HL-60/S4 treated with phorbol 12-myristate 13-acetate at 8.2 ng/mL for 4 days and 3 days (cell line): ENCODE results near the gene ATG4C.
"Not testable (repeated sequence)": the region's sequence is repeated elsewhere in the genome, so short reads cannot be mapped to it uniquely, and the experiment has no call there.

Source experiments
- in situ Hi-C: fragments of 300-500 bp; cut with MboI; formaldehyde crosslinking; loops from 2 replicates; pipeline ENCODE4 v1.15.0; 2022; ENCODE audit warnings: low sequenced_read_pairs

Gene ATG4C, protein sequence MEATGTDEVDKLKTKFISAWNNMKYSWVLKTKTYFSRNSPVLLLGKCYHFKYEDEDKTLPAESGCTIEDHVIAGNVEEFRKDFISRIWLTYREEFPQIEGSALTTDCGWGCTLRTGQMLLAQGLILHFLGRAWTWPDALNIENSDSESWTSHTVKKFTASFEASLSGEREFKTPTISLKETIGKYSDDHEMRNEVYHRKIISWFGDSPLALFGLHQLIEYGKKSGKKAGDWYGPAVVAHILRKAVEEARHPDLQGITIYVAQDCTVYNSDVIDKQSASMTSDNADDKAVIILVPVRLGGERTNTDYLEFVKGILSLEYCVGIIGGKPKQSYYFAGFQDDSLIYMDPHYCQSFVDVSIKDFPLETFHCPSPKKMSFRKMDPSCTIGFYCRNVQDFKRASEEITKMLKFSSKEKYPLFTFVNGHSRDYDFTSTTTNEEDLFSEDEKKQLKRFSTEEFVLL

DNA sequence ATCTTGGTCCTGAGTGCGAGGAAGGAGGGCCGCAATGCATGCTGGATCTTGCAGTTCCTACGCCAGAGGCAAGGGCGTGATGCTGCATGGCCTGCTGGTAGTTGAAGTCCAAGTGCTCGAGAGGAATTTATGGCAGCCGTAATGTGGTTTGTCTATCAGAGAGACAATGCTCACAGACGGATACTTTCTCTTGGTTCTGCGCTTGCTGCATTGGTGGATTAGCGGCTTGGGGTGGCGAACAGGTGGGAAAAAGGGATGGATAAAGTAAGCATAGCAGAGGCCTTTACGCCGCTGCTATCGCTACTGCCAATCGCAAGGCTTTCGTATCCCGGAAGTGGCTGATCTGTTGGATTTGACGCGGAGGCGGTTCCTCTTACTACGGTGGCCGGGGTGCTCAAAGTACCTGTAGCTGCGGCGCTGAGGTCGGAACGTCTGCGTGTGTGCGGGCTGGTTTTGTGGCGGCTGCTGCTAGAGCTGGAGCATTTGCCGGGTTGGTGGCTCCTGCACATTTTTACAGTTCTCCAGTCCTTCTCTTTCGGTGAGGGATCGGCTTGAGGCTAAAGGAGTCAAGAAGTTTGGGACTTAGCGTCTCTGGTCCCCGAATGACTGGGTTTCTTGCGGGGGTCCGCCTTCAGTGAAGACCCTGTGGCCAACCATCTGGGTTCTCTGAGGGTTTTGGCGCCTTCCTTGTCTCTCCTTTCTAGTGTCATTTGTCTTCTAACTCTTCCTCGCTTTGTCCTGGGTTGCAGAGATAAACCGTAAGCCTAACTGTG, at the start of gene ATG4C:
Gene ATG4C, plus strand, starts transcription at position 397 of the 773 bp plus-strand sequence. CDS start 19,655 bp downstream, outside the sequence.
- in situ Hi-C loops, result no loop called here

DNA sequence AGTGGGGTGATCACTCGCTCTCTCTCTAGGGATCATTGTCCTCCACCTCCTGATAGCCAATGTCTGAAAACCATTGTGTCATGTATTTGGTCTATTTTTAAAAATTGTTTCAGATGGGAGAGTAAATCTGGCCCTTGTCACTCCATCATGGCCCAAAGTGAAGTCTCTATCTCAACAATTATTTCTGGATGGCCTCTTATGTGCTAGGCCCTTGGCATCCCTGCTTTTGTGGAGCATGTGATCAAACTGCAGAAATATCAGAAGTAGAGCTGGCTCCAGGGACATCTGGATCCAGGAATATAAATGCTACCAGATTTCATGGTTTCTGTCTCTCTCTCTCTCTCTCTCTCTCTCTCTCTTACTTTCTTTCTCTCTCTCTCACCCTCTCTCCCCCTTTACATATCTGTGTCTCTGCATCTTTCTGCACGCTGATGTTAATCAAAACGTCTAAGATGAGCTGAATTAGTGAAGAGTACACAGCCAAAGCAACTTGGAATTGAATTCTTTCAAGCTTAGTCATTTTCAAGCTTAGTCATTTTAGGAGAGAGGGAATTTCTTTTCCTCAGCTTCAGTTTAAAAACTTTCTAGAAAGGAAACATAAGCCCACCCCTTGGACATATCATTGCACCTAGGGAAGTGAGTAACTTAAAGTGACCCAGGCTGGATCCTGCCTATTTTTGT, 48.3 kb upstream of the ATG4C start:
- in situ Hi-C loops, result no loop called here

DNA sequence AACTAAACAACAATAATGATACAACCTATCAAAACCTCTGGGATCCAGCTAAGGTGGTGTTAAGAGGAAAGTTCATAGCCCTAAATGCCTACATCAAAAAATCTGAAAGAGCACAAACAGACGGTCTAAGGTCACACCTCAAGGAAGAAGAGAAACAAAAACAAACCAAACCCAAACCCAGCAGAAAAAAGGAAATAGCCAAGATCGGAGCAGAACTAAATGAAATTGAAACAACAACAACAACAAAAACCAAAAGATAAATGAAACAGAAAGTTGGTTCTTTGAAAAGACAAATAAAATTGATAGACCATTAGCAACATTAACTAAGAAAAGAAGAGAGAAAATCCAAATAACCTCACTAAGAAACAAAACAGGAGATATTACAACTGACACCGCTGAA, 43.2 kb upstream of the ATG4C start:
- in situ Hi-C loops, result not testable (repeated sequence)

DNA sequence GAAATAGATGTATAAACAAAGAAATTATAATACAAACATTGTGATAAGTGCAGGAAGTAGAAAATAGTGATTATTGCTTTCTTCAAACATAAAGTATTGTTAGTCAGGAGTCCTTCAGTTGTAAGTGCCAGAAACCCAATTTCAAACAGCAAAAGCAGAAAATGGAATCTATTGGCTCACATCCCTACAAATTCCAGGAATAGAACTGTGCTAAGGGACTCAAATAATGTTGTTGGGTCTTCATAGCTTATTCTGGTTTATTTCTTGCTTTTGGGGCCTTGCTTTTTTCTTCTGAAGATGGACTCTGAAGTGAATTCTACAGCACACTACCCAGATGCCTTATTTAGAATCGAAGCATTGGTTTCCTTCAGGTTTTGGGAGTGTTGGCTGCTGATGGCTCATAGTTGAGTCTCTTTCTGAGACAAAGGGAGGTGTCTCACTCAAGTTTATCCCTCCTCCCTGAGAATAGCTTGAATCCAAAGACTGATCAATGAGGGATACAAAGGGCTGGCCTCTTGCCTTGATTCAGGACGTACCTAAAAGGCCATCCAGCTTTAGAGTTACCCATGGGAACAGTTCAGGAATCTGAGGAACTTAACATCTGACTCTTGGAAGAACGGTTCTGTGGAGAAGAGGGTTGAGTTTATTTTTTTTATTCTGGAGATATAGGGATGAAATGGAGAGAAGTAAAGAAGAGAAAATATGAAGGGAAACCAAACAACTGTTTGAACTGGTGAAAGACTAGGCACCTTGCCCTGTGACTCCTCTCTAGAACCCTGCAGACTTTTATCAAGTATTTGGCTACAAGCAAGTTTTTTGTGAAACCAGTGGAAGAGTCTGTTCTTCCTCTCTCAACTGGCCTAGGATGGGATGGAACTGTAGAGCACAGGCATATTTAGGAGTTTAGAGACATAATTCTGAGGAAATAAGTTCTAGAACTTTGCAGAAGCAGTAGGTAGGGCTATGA, 39.0 kb upstream of the ATG4C start:
- in situ Hi-C loops, result no loop called here

DNA sequence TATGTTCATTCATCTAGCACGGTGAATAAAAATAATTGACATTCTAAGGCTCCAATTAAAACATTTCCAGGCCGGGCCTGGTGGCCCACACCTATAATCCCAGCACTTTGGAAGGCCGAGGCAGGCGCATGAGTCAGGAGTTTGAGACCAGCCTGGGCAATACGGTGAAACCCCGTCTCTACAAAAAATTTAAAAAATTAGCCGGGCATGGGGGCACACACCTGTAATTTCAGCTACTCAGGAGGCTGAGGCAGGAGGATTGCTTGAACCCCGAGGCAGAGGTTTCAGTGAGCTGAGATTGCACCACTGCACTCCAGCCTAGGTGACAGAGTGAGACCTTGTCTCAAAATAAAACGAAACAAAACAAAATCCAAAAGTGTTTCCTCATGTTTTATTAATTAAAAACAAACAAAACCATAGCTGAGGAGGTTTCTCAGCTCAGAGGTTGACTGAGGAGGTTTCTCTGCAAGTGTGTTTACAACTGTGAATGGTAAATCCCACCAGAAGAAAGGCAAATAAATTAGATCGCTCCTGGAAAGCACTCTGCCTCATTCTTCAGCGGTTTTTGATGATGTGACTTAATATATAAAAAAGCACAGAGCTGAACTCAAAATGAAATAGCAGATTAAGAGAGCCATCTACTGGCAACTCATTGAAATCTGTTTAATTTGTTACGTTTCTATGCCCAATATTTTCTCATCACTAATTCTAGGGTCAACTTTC, 37.7 kb upstream of the ATG4C start:
- in situ Hi-C loops, result no loop called here

DNA sequence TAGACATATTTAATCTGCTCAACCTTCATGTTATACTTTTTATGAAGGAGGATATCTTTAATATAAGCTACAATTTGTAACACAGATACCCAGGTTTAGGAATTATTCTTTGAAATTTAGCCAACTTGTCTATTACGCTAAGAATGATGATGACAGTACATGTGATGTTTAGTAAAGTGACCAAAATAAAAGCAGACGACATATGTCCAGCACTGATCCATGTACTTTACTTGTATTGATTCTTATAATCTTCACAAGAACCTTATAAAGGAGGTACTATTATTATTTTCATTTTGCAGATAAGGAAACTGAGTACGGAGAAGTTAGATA, 37.2 kb upstream of the ATG4C start:
- in situ Hi-C loops, result no loop called here

DNA sequence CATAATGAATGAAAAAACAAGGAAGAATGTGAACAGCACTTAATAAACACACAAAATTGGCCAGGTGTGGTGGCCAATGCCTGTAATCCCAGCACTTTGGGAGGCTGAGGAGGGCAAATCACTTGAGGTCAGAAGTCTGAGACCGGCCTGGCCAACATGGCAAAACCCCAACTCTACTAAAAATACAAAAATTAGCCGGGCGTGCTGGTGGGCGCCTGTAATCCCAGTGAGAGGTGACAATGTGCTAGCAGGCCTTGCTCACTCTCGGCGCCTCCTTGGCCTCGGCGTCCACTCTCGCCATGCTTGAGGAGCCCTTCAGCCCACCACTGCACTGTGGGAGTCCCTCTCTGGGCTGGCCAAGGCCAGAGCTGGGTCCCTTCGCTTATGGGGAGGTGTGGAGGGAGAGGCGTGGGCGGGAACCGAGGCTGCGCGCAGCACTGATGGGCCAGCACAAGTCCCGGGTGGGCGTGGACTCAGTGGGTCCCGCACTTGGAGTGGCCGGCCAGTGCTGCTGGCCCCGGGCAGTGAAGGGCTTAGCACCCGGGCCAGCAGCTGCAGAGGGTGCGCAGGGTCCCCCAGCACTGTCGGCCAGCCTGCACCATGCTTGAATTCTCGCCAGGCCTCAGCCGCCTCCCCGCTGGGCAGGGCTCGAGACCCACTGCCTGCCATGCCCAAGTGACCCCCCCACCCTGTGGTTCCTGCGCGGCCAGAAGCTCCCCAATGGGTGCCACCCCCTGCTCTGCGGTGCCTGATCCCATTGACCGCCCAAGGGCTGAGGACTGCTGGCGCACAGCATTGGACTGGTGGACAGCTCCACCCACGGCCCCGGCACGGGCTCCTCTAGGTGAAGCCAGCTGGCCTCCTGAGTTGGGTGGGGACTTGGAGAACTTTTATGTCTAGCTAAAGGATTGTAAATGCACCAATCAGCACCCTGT, 30.6 kb upstream of the ATG4C start:
- in situ Hi-C loops, result no loop called here

DNA sequence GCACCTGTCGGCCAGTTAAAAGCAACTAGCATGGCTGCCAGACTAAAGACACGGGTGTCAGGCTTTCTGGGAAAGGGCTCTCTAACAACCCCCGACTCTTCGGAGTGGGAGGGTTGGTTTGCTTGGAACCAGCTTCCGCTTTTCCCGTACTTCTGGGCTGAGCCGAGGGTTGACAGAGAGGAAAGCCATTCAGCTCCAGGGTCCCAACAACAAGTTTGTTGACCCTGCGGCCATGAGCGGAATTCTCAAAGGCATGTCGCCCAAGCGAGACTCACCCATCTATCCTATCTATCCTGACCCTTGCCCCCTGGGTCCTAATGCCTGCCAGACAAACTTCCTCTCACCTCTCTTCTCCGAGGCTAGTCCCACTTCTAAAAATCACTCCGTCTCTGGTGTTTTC, 29.0 kb upstream of the ATG4C start:
- in situ Hi-C loops, result not testable (repeated sequence)

DNA sequence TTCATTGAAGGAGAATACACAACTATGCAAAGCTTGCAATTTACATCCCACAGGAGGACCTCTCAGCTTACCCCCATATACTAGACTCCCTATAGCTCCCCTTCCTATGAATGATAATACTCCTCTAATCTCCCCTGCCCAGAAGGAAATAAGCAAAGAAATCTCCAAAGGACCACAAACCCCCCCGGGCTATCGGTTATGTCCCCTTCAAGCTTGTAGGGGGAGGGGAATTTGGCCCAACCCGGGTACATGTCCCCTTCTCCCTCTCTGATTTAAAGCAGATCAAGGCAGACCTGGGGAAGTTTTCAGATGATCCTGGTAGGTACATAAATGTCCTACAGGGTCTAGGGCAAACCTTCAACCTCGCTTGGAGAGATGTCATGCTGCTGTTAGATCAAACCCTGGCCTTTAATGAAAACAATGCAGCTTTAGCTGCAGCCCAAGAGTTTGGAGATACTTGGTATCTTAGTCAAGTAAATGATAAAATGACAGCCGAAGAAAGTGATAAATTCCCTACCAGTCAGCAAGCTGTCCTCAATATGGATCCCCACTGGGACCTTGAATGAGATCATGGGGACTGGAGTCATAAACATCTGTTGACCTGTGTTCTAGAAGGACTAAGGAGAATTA, 27.6 kb upstream of the ATG4C start:
- in situ Hi-C loops, result not testable (repeated sequence)

DNA sequence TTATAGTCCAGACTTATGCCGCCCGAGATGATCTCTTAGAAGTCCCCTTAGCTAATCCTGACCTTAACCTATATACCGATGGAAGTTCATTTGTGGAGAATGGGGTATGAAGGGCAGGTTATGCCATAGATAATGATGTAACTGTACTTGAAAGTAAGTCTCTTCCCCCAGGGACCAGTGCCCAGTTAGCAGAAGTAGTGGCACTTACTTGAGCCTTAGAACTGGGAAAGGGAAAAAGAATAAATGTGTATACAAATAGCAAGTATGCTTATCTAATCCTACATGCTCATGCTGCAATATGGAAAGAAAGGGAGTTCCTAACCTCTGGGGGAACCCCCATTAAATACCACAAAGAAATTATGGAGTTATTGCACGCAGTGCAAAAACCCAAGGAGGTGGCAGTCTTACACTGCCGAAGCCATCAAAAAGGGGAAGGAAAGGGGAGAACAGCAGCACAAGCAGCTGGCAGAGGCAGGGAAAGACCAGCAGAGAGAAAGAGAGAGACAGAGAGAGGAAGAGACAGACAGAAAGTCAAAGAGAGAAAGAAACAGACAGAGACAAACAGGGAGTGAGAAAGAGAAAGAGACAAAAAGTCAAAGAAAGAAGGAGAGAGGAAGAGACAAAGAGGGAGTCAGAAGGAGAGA, 24.6 kb upstream of the ATG4C start:
- in situ Hi-C loops, result not testable (repeated sequence)

DNA sequence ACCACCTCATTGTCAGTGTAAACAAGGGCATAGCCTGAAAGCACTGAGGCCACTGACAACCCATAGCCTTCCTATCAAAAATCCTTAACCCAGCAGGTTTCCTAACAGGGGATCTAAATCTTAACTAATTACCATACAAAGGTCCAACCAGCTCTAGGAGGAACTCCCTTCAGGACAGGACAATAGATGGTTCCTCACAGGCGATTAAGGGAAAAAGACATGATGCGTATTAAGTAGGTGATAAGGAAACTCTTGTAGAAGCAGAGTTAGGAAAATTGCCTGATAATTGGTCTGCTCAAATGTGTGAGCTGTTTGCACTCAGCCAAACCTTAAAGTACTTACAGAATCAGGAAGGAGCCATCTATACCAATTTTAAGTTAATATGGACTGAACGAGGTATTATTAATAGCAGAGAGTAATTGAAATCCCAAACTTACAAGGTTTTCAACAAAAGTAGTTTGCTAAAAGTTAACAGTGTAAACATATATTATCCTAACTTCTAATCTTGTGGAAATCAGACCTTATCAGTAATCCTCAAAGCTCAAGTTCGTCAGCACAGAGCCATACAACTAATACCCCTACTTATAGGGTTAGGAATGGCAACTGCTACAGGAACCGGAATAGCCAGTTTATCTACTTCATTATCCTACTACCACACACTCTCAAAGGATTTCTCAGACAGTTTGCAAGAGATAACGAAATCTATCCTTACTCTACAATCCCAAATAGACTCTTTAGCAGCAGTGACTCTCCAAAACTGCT, 23.7 kb upstream of the ATG4C start:
- in situ Hi-C loops, result not testable (repeated sequence)

DNA sequence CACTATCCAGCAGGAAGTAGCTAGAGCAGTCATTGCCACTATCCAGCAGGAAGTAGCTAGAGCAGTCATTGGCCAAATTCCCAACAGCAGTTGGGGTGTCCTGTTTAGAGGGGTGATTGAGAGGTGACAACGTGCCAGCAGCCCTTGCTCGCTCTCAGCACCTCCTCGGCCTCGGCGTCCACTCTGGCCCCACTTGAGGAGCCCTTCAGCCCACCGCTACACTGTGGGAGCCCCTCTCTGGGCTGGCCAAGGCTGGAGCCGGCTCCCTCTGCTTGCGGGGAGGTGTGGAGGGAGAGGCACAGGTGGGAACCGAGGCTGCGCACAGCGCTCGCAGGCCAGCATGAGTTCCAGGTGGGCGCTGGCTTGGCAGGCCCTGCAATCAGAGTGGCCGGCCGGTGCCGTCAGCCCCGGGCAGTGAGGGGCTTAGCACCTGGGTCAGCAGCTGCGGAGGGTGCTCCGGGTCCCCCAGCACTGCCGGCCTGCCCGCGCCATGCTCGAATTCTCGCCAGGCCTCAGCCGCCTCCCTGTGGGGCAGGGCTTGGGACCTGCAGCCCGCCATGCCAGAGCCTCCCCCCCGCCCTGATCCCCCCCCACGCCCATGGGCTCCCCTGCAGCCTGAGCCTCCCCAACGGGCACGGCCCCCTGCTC, 22.6 kb upstream of the ATG4C start:
- in situ Hi-C loops, result not testable (repeated sequence)

DNA sequence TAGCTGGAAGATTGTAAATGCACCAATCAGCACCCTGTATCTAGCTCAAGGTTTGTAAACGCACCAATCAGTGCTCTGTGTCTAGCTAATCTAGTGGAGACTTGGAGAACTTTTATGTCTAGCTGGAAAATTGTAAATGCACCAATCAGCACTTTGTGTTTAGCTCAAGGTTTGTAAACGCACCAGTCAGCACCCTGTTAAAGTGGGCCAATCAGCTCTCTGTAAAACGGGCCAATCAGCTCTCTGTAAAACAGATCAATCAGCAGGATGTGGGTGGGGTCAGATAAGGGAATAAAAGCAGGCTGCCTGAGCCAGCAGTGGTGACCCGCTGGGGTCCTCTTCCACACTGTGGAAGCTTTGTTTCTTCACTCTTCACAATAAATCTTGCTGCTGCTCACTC, 21.9 kb upstream of the ATG4C start:
- in situ Hi-C loops, result not testable (repeated sequence)

DNA sequence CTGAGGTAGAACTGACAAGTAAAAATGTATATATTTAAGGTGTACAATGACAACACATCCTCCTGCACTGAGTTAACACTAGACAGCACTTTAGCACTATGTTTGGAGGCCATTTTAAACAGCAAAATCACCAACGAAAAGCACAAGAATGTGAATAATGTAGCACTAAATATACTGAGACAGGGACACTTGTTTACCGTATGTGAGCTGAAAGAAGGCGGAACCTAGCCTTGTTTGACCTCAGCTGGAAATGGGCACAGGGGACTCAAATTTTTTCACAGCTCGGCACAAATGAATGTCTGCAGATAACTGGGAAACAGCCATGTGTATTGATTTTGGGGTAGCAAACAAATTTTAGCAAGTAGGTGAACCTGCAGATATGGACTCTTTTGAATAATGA, 18.0 kb upstream of the ATG4C start:
- in situ Hi-C loops, result no loop called here

DNA sequence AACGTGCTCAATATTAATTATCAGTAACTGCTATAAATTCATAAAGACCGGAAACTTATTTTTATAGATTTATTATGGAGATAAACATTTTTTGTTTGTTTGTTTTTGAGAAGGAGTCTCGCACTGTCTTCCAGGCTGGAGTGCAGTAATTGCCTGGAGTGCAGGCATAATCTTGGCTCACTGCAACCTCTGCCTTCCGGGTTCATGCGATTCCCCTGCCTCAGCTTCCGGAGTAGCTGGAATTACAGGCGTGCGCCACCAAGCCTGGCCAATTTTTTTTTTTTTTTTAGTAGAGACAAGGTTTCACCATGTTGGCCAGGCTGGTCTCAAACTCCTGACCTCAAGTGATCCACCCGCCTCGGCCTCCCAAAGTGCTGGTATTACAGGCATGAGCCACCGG, 15.4 kb upstream of the ATG4C start:
- in situ Hi-C loops, result not testable (repeated sequence)

DNA sequence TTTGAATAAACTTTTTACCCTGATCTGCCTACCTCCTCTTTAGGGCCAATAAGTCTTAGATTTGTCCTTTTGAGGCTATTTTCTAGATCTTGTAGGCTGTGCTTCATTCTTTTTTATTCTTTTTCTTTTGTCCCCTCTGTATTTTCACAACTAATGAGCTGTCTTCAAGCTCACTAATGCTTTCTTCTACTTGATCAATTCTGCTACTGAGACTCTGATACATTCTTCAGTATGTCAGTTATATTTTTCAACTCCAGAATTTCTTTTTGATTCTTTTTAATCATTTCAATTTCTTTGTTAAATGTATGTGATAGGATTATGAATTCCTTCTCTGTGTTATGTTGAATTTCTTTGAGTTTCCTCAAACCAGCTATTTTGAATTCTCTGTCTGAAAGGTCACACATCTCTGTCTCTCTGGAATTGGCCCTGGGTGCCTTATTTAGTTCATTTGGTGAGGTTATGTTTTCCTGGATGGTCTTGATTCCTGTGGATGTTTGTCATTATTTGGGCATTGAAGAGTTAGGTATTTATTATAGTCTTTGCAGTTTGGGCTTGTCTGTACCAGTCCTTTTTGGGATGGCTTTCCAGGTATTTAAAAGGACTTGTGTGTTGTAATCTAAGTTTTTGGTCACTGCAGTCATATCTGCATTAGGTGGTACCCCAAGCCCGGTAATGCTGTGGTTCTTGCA, 11.2 kb upstream of the ATG4C start:
- in situ Hi-C loops, result no loop called here
